DLD1 (cell line): Measurements from ENCODE around the gene CUX1.
"Not testable (repeated sequence)": the region's sequence is repeated elsewhere in the genome, so short reads cannot be mapped to it uniquely, and the experiment has no call there.

Source experiments
- in situ Hi-C: cut with HindIII; loops from 2 replicates; pipeline ENCODE4 v1.10.0; 2017; ENCODE audit warnings: low sequenced_read_pairs

CUX1 gene

GRCh38 chr7:102165136-102165535 lies 347.7 kb downstream of the CUX1 start:
- in situ Hi-C loops, result no loop called here

GRCh38 chr7:102167254-102167653 lies 349.8 kb downstream of the CUX1 start:
- in situ Hi-C loops, result no loop called here

- in situ Hi-C loops, result no loop called here
Observed at GRCh38 chr7:102169651-102170392, 352.4 kb downstream of the CUX1 start.

- in situ Hi-C loops, result no loop called here
Observed at GRCh38 chr7:102170393-102170970, 353.1 kb downstream of the CUX1 start.

- in situ Hi-C loops, result no loop called here
Observed at GRCh38 chr7:102173669-102174068, 356.2 kb downstream of the CUX1 start.

- in situ Hi-C loops, result no loop called here
Observed at GRCh38 chr7:102175423-102176170, 358.2 kb downstream of the CUX1 start.

GRCh38 chr7:102178410-102178809 lies 361.0 kb downstream of the CUX1 start:
- in situ Hi-C loops, result no loop called here

- in situ Hi-C loops, result no loop called here
Observed at GRCh38 chr7:102180727-102181126, 363.3 kb downstream of the CUX1 start.

GRCh38 chr7:102181517-102181916 lies 364.1 kb downstream of the CUX1 start:
- in situ Hi-C loops, result no loop called here

GRCh38 chr7:102182016-102182415 lies 364.6 kb downstream of the CUX1 start:
- in situ Hi-C loops, result no loop called here

- in situ Hi-C loops, result not testable (repeated sequence)
Observed at GRCh38 chr7:102183848-102184247, 366.4 kb downstream of the CUX1 start.

- in situ Hi-C loops, result no loop called here
Observed at GRCh38 chr7:102184303-102184702, 366.9 kb downstream of the CUX1 start.

- in situ Hi-C loops, result no loop called here
Observed at GRCh38 chr7:102185796-102186195, 368.4 kb downstream of the CUX1 start.

- in situ Hi-C loops, result no loop called here
Observed at GRCh38 chr7:102186306-102186705, 368.9 kb downstream of the CUX1 start.

GRCh38 chr7:102188746-102189145 lies 371.3 kb downstream of the CUX1 start:
- in situ Hi-C loops, result no loop called here

- in situ Hi-C loops, result no loop called here
Observed at GRCh38 chr7:102189756-102190155, 372.3 kb downstream of the CUX1 start.

- in situ Hi-C loops, result no loop called here
Observed at GRCh38 chr7:102190776-102191350, 373.4 kb downstream of the CUX1 start.

- in situ Hi-C loops, result no loop called here
Observed at GRCh38 chr7:102191556-102192379, 374.3 kb downstream of the CUX1 start.

- in situ Hi-C loops, result no loop called here
Observed at GRCh38 chr7:102192790-102193189, 375.4 kb downstream of the CUX1 start.

- in situ Hi-C loops, result no loop called here
Observed at GRCh38 chr7:102193806-102194205, 376.4 kb downstream of the CUX1 start.

GRCh38 chr7:102195361-102195760 lies 377.9 kb downstream of the CUX1 start:
- in situ Hi-C loops, result no loop called here
